SK-N-DZ (cell line): ENCODE data around the gene TMEM242.
A peak's percentile ranks its signal among the peaks of the same experiment; 100 is the strongest.

Experiments used
- DNase-seq: peaks from one replicate; pipeline ENCODE4 v3.0.0-alpha.2; 2015; ENCODE audit warnings: low spot score

The TMEM242 gene

GRCh38 chr6:157271911-157272310 is 51.4 kb downstream of the TMEM242 start:
- no peak for DNase-seq

- no peak for DNase-seq
These were observed 51.9 kb downstream of the TMEM242 start for GRCh38 chr6:157271441-157271840.

GRCh38 chr6:157270916-157271315 is 52.4 kb downstream of the TMEM242 start:
- no peak for DNase-seq

- no peak for DNase-seq
These were observed 53.0 kb downstream of the TMEM242 start for GRCh38 chr6:157270308-157270707.

- peak; percentile 48 for DNase-seq
These were observed 54.0 kb downstream of the TMEM242 start for GRCh38 chr6:157269261-157269794.

- DNase-seq: no peak
These were observed 54.5 kb downstream of the TMEM242 start for GRCh38 chr6:157268835-157269234.

GRCh38 chr6:157268396-157268795 is 54.9 kb downstream of the TMEM242 start:
- no peak for DNase-seq

- DNase-seq: no peak
These were observed 55.7 kb downstream of the TMEM242 start for GRCh38 chr6:157267654-157268053.

- DNase-seq: no peak
These were observed 56.2 kb downstream of the TMEM242 start for GRCh38 chr6:157267109-157267611.

- no peak for DNase-seq
These were observed 56.8 kb downstream of the TMEM242 start for GRCh38 chr6:157266274-157267101.

- DNase-seq: no peak
These were observed 57.7 kb downstream of the TMEM242 start for GRCh38 chr6:157265635-157266034.

GRCh38 chr6:157265186-157265585 is 58.1 kb downstream of the TMEM242 start:
- no peak for DNase-seq

GRCh38 chr6:157264701-157265100 is 58.6 kb downstream of the TMEM242 start:
- no peak for DNase-seq

GRCh38 chr6:157263881-157264397 is 59.4 kb downstream of the TMEM242 start:
- no peak for DNase-seq

GRCh38 chr6:157263146-157263545 is 60.2 kb downstream of the TMEM242 start:
- DNase-seq: no peak

- DNase-seq: no peak
These were observed 61.7 kb downstream of the TMEM242 start for GRCh38 chr6:157261606-157262005.

GRCh38 chr6:157260735-157261410 is 62.4 kb downstream of the TMEM242 start:
- DNase-seq: no peak

- DNase-seq: no peak
These were observed 63.9 kb downstream of the TMEM242 start for GRCh38 chr6:157259443-157259842.

GRCh38 chr6:157258878-157259277 is 64.4 kb downstream of the TMEM242 start:
- DNase-seq: no peak

- no peak for DNase-seq
These were observed 68.2 kb downstream of the TMEM242 start for GRCh38 chr6:157255079-157255478.

- DNase-seq: no peak
These were observed 68.8 kb downstream of the TMEM242 start for GRCh38 chr6:157254538-157254937.

- DNase-seq: no peak
These were observed 69.6 kb downstream of the TMEM242 start for GRCh38 chr6:157253699-157254098.
